HFF-Myc (cell line): ENCODE results near the gene CAMK4.

ENCODE experiments used
- DNase-seq: peaks from one replicate; pipeline ENCODE4 v3.0.0-alpha.2; 2011; ENCODE audit warnings: low read depth; ENCODE audit errors: extremely low read depth
- H3K4me3 ChIP-seq: replicated peaks from 2 replicates; pipeline ENCODE4 v1.5.1; 2011; ENCODE audit warnings: low read depth, mild to moderate bottlenecking, control low read depth, low read length
- CTCF ChIP-seq: IDR thresholded peaks from 2 replicates; pipeline ENCODE4 v1.5.1; 2012; ENCODE audit warnings: mild to moderate bottlenecking, low read depth, low read length, control low read depth; ENCODE audit errors: missing control alignments

The CAMK4 gene

GRCh38 chr5:111221139-111221538, 3.0 kb upstream of the CAMK4 start:
- DNase-seq, result no peak
- TF ChIP-seq CTCF, result no peak
- H3K4me3 ChIP-seq, result no peak overlapping the region

GRCh38 chr5:111223101-111223786, 940 bp upstream of the CAMK4 start:
- DNase-seq, result no peak
- no peak for TF ChIP-seq CTCF
- peak overlapping the region; percentile 58 for H3K4me3 ChIP-seq

- H3K4me3 ChIP-seq, result peak overlapping the region; percentile 58
- DNase-seq, result no peak
- TF ChIP-seq CTCF, result no peak
Observed at GRCh38 chr5:111224561-111225345, 569 bp downstream of the CAMK4 start.

- no peak for DNase-seq
- TF ChIP-seq CTCF, result no peak
- H3K4me3 ChIP-seq, result no peak overlapping the region
Observed at GRCh38 chr5:111225926-111226325, 1.7 kb downstream of the CAMK4 start.

- DNase-seq, result no peak
- no peak for TF ChIP-seq CTCF
- no peak overlapping the region for H3K4me3 ChIP-seq
Observed at GRCh38 chr5:111226556-111226955, 2.4 kb downstream of the CAMK4 start.

DNA sequence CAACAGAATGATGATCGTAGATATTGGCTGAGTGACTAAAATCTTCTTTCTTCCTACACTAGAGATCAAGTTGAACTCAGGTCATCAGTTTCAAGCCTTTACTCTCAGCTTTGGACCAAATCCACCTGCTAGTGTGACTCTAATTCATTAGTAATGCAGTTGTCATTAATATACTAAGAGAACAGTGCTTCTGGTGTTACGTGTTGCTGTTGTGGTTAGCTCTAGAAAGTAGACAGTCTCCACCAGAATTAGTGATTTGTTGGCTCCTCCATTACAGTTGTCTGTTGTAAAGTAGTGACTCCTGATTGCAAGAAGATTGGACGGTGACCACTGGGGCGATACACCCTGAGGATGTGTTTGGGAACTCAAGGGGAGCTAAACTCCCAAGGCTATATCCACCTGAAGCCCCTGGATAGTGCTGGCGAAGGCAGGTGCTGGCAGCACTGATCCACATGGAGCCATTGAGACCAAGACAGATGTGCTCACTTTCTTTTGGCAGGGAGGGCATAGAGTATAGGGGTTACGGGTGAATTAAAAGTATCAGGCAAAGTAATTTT, 3.1 kb downstream of the CAMK4 start:
- no peak overlapping the region for H3K4me3 ChIP-seq
- no peak for DNase-seq
- no peak for TF ChIP-seq CTCF
